OCI-LY3 (cell line): Measurements from ENCODE around the gene UBTD1.

Experiments used
- H2AFZ ChIP-seq: fragments of 200-600, 300-600 bp; shearing (Covaris generic); 2 replicates; pipeline ENCODE4 v1.6.0; 2014; ENCODE audit warnings: antibody characterized with exemption, low read depth, low read length
- H3K27ac ChIP-seq: fragments of 200-600, 300-600 bp; sonication (generic); 2 replicates; pipeline ENCODE4 v1.5.1; 2014; ENCODE audit warnings: mild to moderate bottlenecking, low read length, moderate library complexity, mixed read lengths
- H3K27me3 ChIP-seq: fragments of 200-600, 300-600 bp; sonication (generic); 2 replicates; pipeline ENCODE4 v1.6.1; 2014; ENCODE audit warnings: low read depth, low read length, mixed read lengths
- H3K36me3 ChIP-seq: fragments of 200-600, 300-600 bp; sonication (generic); replicated peaks from 2 replicates; pipeline ENCODE3; 2014; ENCODE audit warnings: low read depth, low read length, mixed read lengths
- H3K4me1 ChIP-seq: fragments of 300-600, 200-600 bp; sonication (generic); 2 replicates; pipeline ENCODE4 v1.6.1; 2014; ENCODE audit warnings: low read length, mixed read lengths
- H3K4me2 ChIP-seq: fragments of 200-600, 300-600 bp; sonication (generic); 2 replicates; pipeline ENCODE4 v1.6.1; 2014; ENCODE audit warnings: low read length, mixed read lengths
- H3K4me3 ChIP-seq: fragments of 300-600, 200-600 bp; sonication (generic); 2 replicates; pipeline ENCODE4 v1.5.1; 2014; ENCODE audit warnings: antibody characterized with exemption, mild to moderate bottlenecking, low read length, moderate library complexity
- H3K79me2 ChIP-seq: fragments of 300-600, 200-600 bp; shearing (Covaris generic); 2 replicates; pipeline ENCODE4 v1.6.1; 2014; ENCODE audit warnings: mild to moderate bottlenecking, low read length, mixed read lengths
- H3K9ac ChIP-seq: fragments of 300-600, 200-600 bp; shearing (Covaris generic); 2 replicates; pipeline ENCODE4 v1.6.0; 2014; ENCODE audit warnings: mild to moderate bottlenecking, low read length, moderate library complexity
- H3K9me3 ChIP-seq: fragments of 200-600, 300-600 bp; shearing (Covaris generic); 2 replicates; pipeline ENCODE4 v1.6.1; 2014; ENCODE audit warnings: low read length, mixed read lengths; ENCODE audit not compliant: insufficient read depth
- H4K20me1 ChIP-seq: fragments of 200-600, 300-600 bp; sonication (generic); 2 replicates; pipeline ENCODE4 v1.6.1; 2016; ENCODE audit warnings: low read length, mixed read lengths; ENCODE audit not compliant: insufficient read depth
- CTCF ChIP-seq: fragments of 200-600, 300-600 bp; sonication (generic); IDR thresholded peaks from 2 replicates; pipeline ENCODE4 v1.5.1; 2014; ENCODE audit warnings: antibody characterized with exemption, low read length, low read depth
- EZH2phosphoT487 ChIP-seq: fragments of 200-600 bp; shearing (Covaris generic); IDR thresholded peaks from 2 replicates; pipeline ENCODE4 v1.6.1; 2018; ENCODE audit warnings: antibody characterized with exemption, mixed run types, low read depth

Gene UBTD1

GRCh38 chr10:97498841-97499560, at the start of gene UBTD1:
Gene UBTD1 (plus strand): TSS chr10:97498924. CDS start chr10:97499204, 280 bp downstream.
- Histone ChIP-seq H3K4me2 (peak within 1 kb of the TSS; percentile 90), H3K4me1 (peaks cover 5% of the 10 kb centered on the region; the same call in 1 of the 2 replicates), H3K4me3 (peak within 1 kb of the TSS; percentile 99), H3K9me3 (no peaks in the 10 kb centered on the region), H3K27me3 (no peaks in the 10 kb centered on the region), H3K79me2 (peaks cover 42% of the 10 kb centered on the region), H2AFZ (peak within 1 kb of the TSS; percentile 87), H4K20me1 (peaks cover 10% of the 10 kb centered on the region; the same call in 1 of the 2 replicates), H3K9ac (peak within 1 kb of the TSS; percentile 93), H3K27ac (peak within 1 kb of the TSS; percentile 78), H3K36me3 (no peaks in the 10 kb centered on the region)
- TF ChIP-seq CTCF (no peak), EZH2phosphoT487 (no peak)

GRCh38 chr10:97450828-97451227, 47.9 kb upstream of the UBTD1 start:
- no peak overlapping the region for H2AFZ ChIP-seq
- H3K79me2 ChIP-seq = peaks cover 30% of the 10 kb centered on the region
- no peak for TF ChIP-seq CTCF
- no peak for TF ChIP-seq EZH2phosphoT487
- no peaks in the 10 kb centered on the region for H3K9me3 ChIP-seq
- H3K27ac ChIP-seq = no peak overlapping the region
- no peak overlapping the region for H3K9ac ChIP-seq
- H3K4me3 ChIP-seq = no peak overlapping the region
- peaks cover 3% of the 10 kb centered on the region for H3K36me3 ChIP-seq
- peaks cover 8% of the 10 kb centered on the region for H3K4me1 ChIP-seq
- H4K20me1 ChIP-seq = no peaks in the 10 kb centered on the region
- no peaks in the 10 kb centered on the region for H3K27me3 ChIP-seq
- no peak overlapping the region for H3K4me2 ChIP-seq

- H3K4me2 ChIP-seq = no peak overlapping the region
- H3K9ac ChIP-seq = no peak overlapping the region
- H4K20me1 ChIP-seq = no peaks in the 10 kb centered on the region
- no peaks in the 10 kb centered on the region for H3K27me3 ChIP-seq
- H3K4me3 ChIP-seq = no peak overlapping the region
- H3K27ac ChIP-seq = no peak overlapping the region
- no peak overlapping the region for H2AFZ ChIP-seq
- H3K4me1 ChIP-seq = peaks cover 8% of the 10 kb centered on the region
- peaks cover 24% of the 10 kb centered on the region for H3K79me2 ChIP-seq
- H3K36me3 ChIP-seq = peaks cover 7% of the 10 kb centered on the region
- no peaks in the 10 kb centered on the region for H3K9me3 ChIP-seq
- no peak for TF ChIP-seq EZH2phosphoT487
- TF ChIP-seq CTCF = no peak
Observed at GRCh38 chr10:97451605-97452004, 47.1 kb upstream of the UBTD1 start.

- Histone ChIP-seq H3K27ac (no peak overlapping the region), H3K27me3 (no peaks in the 10 kb centered on the region), H3K79me2 (peaks cover 17% of the 10 kb centered on the region), H4K20me1 (no peaks in the 10 kb centered on the region), H3K4me3 (no peak overlapping the region), H3K36me3 (peaks cover 9% of the 10 kb centered on the region), H3K4me1 (peaks cover under 1% of the 10 kb centered on the region; the same call in 1 of the 2 replicates), H3K9me3 (no peaks in the 10 kb centered on the region), H3K9ac (no peak overlapping the region), H2AFZ (no peak overlapping the region), H3K4me2 (no peak overlapping the region)
- TF ChIP-seq CTCF (no peak), EZH2phosphoT487 (no peak)
Observed at GRCh38 chr10:97452352-97452751, 46.4 kb upstream of the UBTD1 start.
